T-helper 1 cell treated with Interleukin-12 subunit alpha and Interleukin-12 subunit beta and Interleukin-4 antibody, amounts not matched to agents 30 μg/mL and 1 μg/mL, for 36 hours (primary cell): ENCODE measurements around the gene AQP12B.

Experiments
- H3K27ac Mint-ChIP-seq: one replicate; pipeline ENCODE4 v1.8.0; 2021; ENCODE audit warnings: mild to moderate bottlenecking, mixed read lengths
- H3K27me3 Mint-ChIP-seq: one replicate; pipeline ENCODE4 v1.8.0; 2021; ENCODE audit warnings: low read depth, mixed read lengths
- H3K36me3 Mint-ChIP-seq: one replicate; pipeline ENCODE4 v1.8.0; 2021; ENCODE audit warnings: low read depth, mixed read lengths
- H3K4me1 Mint-ChIP-seq: one replicate; pipeline ENCODE4 v1.8.0; 2021; ENCODE audit warnings: low read depth, mixed read lengths
- H3K4me3 Mint-ChIP-seq: one replicate; pipeline ENCODE4 v1.8.0; 2021; ENCODE audit warnings: mild to moderate bottlenecking, moderate library complexity, mixed read lengths
- H3K9me3 Mint-ChIP-seq: one replicate; pipeline ENCODE4 v1.8.0; 2021; ENCODE audit warnings: mixed read lengths

The AQP12B gene

GRCh38 chr2:240722376-240722775 is 39.7 kb upstream of the AQP12B start:
- H3K27me3 Mint-ChIP-seq, result no peaks in the 10 kb centered on the region
- no peaks in the 10 kb centered on the region for H3K9me3 Mint-ChIP-seq
- no peaks in the 10 kb centered on the region for H3K4me1 Mint-ChIP-seq
- H3K4me3 Mint-ChIP-seq, result no peak overlapping the region
- no peak overlapping the region for H3K27ac Mint-ChIP-seq
- no peaks in the 10 kb centered on the region for H3K36me3 Mint-ChIP-seq

- Mint-ChIP-seq H3K9me3 (no peaks in the 10 kb centered on the region), H3K4me3 (no peak overlapping the region), H3K27ac (no peak overlapping the region), H3K27me3 (no peaks in the 10 kb centered on the region), H3K4me1 (no peaks in the 10 kb centered on the region), H3K36me3 (no peaks in the 10 kb centered on the region)
Observed at GRCh38 chr2:240721596-240722180, 39.0 kb upstream of the AQP12B start.

GRCh38 chr2:240720686-240721595 is 38.3 kb upstream of the AQP12B start:
- Mint-ChIP-seq H3K9me3 (no peaks in the 10 kb centered on the region), H3K36me3 (no peaks in the 10 kb centered on the region), H3K27me3 (no peaks in the 10 kb centered on the region), H3K4me1 (no peaks in the 10 kb centered on the region), H3K27ac (no peak overlapping the region), H3K4me3 (no peak overlapping the region)

- Mint-ChIP-seq H3K9me3 (no peaks in the 10 kb centered on the region), H3K4me3 (no peak overlapping the region), H3K27me3 (no peaks in the 10 kb centered on the region), H3K27ac (no peak overlapping the region), H3K4me1 (no peaks in the 10 kb centered on the region), H3K36me3 (no peaks in the 10 kb centered on the region)
Observed at GRCh38 chr2:240719676-240720545, 37.2 kb upstream of the AQP12B start.

GRCh38 chr2:240718896-240719490 is 36.3 kb upstream of the AQP12B start:
- Mint-ChIP-seq H3K4me3 (no peak overlapping the region), H3K27ac (no peak overlapping the region), H3K36me3 (no peaks in the 10 kb centered on the region), H3K9me3 (no peaks in the 10 kb centered on the region), H3K27me3 (no peaks in the 10 kb centered on the region), H3K4me1 (no peaks in the 10 kb centered on the region)

- Mint-ChIP-seq H3K4me1 (no peaks in the 10 kb centered on the region), H3K27ac (no peak overlapping the region), H3K27me3 (no peaks in the 10 kb centered on the region), H3K4me3 (no peak overlapping the region), H3K9me3 (no peaks in the 10 kb centered on the region), H3K36me3 (no peaks in the 10 kb centered on the region)
Observed at GRCh38 chr2:240717681-240718581, 35.2 kb upstream of the AQP12B start.

- Mint-ChIP-seq H3K4me3 (no peak overlapping the region), H3K27ac (no peak overlapping the region), H3K36me3 (no peaks in the 10 kb centered on the region), H3K27me3 (no peaks in the 10 kb centered on the region), H3K9me3 (no peaks in the 10 kb centered on the region), H3K4me1 (no peaks in the 10 kb centered on the region)
Observed at GRCh38 chr2:240717181-240717641, 34.5 kb upstream of the AQP12B start.

GRCh38 chr2:240716130-240716798 is 33.6 kb upstream of the AQP12B start:
- H3K4me1 Mint-ChIP-seq, result no peaks in the 10 kb centered on the region
- H3K9me3 Mint-ChIP-seq, result no peaks in the 10 kb centered on the region
- H3K27me3 Mint-ChIP-seq, result no peaks in the 10 kb centered on the region
- no peak overlapping the region for H3K4me3 Mint-ChIP-seq
- H3K27ac Mint-ChIP-seq, result no peak overlapping the region
- no peaks in the 10 kb centered on the region for H3K36me3 Mint-ChIP-seq

GRCh38 chr2:240714747-240715725 is 32.4 kb upstream of the AQP12B start:
- Mint-ChIP-seq H3K4me3 (no peak overlapping the region), H3K27me3 (no peaks in the 10 kb centered on the region), H3K27ac (no peak overlapping the region), H3K4me1 (no peaks in the 10 kb centered on the region), H3K36me3 (no peaks in the 10 kb centered on the region), H3K9me3 (no peaks in the 10 kb centered on the region)

- H3K27me3 Mint-ChIP-seq, result no peaks in the 10 kb centered on the region
- no peak overlapping the region for H3K27ac Mint-ChIP-seq
- no peak overlapping the region for H3K4me3 Mint-ChIP-seq
- H3K36me3 Mint-ChIP-seq, result no peaks in the 10 kb centered on the region
- no peaks in the 10 kb centered on the region for H3K9me3 Mint-ChIP-seq
- no peaks in the 10 kb centered on the region for H3K4me1 Mint-ChIP-seq
Observed at GRCh38 chr2:240713928-240714746, 31.5 kb upstream of the AQP12B start.

GRCh38 chr2:240713071-240713927 is 30.6 kb upstream of the AQP12B start:
- Mint-ChIP-seq H3K36me3 (no peaks in the 10 kb centered on the region), H3K4me1 (no peaks in the 10 kb centered on the region), H3K27ac (no peak overlapping the region), H3K4me3 (no peak overlapping the region), H3K27me3 (peaks cover 6% of the 10 kb centered on the region), H3K9me3 (no peaks in the 10 kb centered on the region)
